HEK293 (cell line): Measurements from ENCODE around the gene PPIC.
A peak's percentile ranks its signal among the peaks of the same experiment; 100 is the strongest.

Source experiments
- CTCF ChIA-PET: fragments of 350-600 bp; formaldehyde crosslinking; extraction: SDS; loops from one replicate; lab custom pipeline; 2021; ENCODE audit warnings: antibody characterized with exemption; lab: Yijun Ruan, JAX
- POLR2A ChIA-PET: fragments of 300-600 bp; formaldehyde crosslinking; extraction: SDS; loops from one replicate; lab custom pipeline; 2020; ENCODE audit warnings: antibody characterized with exemption, inconsistent platforms; lab: Yijun Ruan, JAX
- H3K27ac ChIP-seq: fragments of 200-500 bp; sonication (Bioruptor generic); 2 replicates; pipeline ENCODE4 v1.5.1; 2014; ENCODE audit warnings: low read depth, low read length, control low read depth, inconsistent platforms; ENCODE audit errors: extremely low read depth
- H3K36me3 ChIP-seq, 2 experiments: fragments of 200-500 bp in 1 of 2; sonication (Bioruptor generic) in 1 of 2; 1 replicate in 1 of 2; 2 replicates in 1 of 2; pipeline ENCODE4 v1.5.1; 2014 to 2017; ENCODE audit warnings: inconsistent platforms in 2 of 2, low read length in 2 of 2; ENCODE audit not compliant: control insufficient read depth in 2 of 2, insufficient read depth in 1 of 2
- H3K4me1 ChIP-seq: fragments of 200-500 bp; sonication (Bioruptor generic); 2 replicates; pipeline ENCODE4 v1.5.1; 2014; ENCODE audit warnings: mild to moderate bottlenecking, low read length, inconsistent platforms; ENCODE audit not compliant: control insufficient read depth, insufficient read depth
- H3K4me3 ChIP-seq: 2 replicates; pipeline ENCODE4 v1.5.1; 2011; ENCODE audit warnings: low read depth, mild to moderate bottlenecking, control low read depth, low read length, moderate library complexity
- H3K9me3 ChIP-seq: fragments of 200-500 bp; sonication (Bioruptor generic); 2 replicates; pipeline ENCODE4 v1.5.1; 2014; ENCODE audit warnings: low read depth, low read length, inconsistent platforms; ENCODE audit not compliant: control insufficient read depth, insufficient read depth
- PRDM1 ChIP-seq: fragments of 450-650 bp; formaldehyde crosslinking; IDR thresholded peaks from 2 replicates; pipeline ENCODE4; 2016; ENCODE audit warnings: missing biosample characterization, missing genetic modification characterization
- ZBTB17 ChIP-seq: fragments of 450-650 bp; formaldehyde crosslinking; IDR thresholded peaks from 2 replicates; pipeline ENCODE4 v1.5.1; 2016; ENCODE audit warnings: missing biosample characterization, missing genetic modification characterization
- ZBTB8A ChIP-seq: fragments of 450-650 bp; formaldehyde crosslinking; IDR thresholded peaks from 2 replicates; pipeline ENCODE4 v1.5.1; 2016; ENCODE audit warnings: missing biosample characterization, missing genetic modification characterization
- ZFP37 ChIP-seq: fragments of 450-650 bp; formaldehyde crosslinking; IDR thresholded peaks from 2 replicates; pipeline ENCODE4 v1.5.1; 2016; ENCODE audit warnings: missing biosample characterization, missing genetic modification characterization
- ZNF311 ChIP-seq: fragments of 450-650 bp; formaldehyde crosslinking; IDR thresholded peaks from 2 replicates; pipeline ENCODE4 v1.5.1; 2017; ENCODE audit warnings: missing biosample characterization, missing genetic modification characterization, borderline replicate concordance
- ZNF354C ChIP-seq: fragments of 450-650 bp; formaldehyde crosslinking; IDR thresholded peaks from 2 replicates; pipeline ENCODE4 v1.5.1; 2016; ENCODE audit warnings: missing biosample characterization, missing genetic modification characterization, low read depth, borderline replicate concordance
- ZNF416 ChIP-seq: fragments of 450-650 bp; formaldehyde crosslinking; IDR thresholded peaks from 2 replicates; pipeline ENCODE4 v1.5.1; 2016; ENCODE audit warnings: missing biosample characterization, missing genetic modification characterization
- ZNF768 ChIP-seq: fragments of 450-650 bp; formaldehyde crosslinking; IDR thresholded peaks from 2 replicates; pipeline ENCODE4 v1.5.1; 2018; ENCODE audit warnings: missing biosample characterization, mild to moderate bottlenecking, missing genetic modification characterization
- ZSCAN16 ChIP-seq: fragments of 450-650 bp; formaldehyde crosslinking; IDR thresholded peaks from 2 replicates; pipeline ENCODE4 v1.5.1; 2016; ENCODE audit warnings: missing biosample characterization, missing genetic modification characterization
- ZSCAN30 ChIP-seq: fragments of 450-650 bp; IDR thresholded peaks from 2 replicates; pipeline ENCODE4 v1.5.1; 2018; ENCODE audit warnings: missing biosample characterization, mild to moderate bottlenecking, missing genetic modification characterization, moderate library complexity
- ZXDB ChIP-seq: fragments of 450-650 bp; formaldehyde crosslinking; IDR thresholded peaks from 2 replicates; pipeline ENCODE4 v1.5.1; 2016; ENCODE audit warnings: missing biosample characterization, missing genetic modification characterization
- TF ChIP-seq, protein P1 (sequence below): fragments of 450-650 bp; formaldehyde crosslinking; IDR thresholded peaks from 2 replicates; pipeline ENCODE4 v1.5.1; 2016; ENCODE audit warnings: missing biosample characterization, missing genetic modification characterization, borderline replicate concordance
- TF ChIP-seq, protein P2 (sequence below): fragments of 450-650 bp; formaldehyde crosslinking; IDR thresholded peaks from 2 replicates; pipeline ENCODE4 v1.5.1; 2016; ENCODE audit warnings: missing biosample characterization, missing genetic modification characterization
- TF ChIP-seq, protein P3 (sequence below): fragments of 450-650 bp; formaldehyde crosslinking; IDR thresholded peaks from 2 replicates; pipeline ENCODE4 v1.5.1; 2017; ENCODE audit warnings: missing biosample characterization, missing genetic modification characterization
- TF ChIP-seq, protein P4 (sequence below): fragments of 450-650 bp; formaldehyde crosslinking; IDR thresholded peaks from 2 replicates; pipeline ENCODE4 v1.5.1; 2016; ENCODE audit warnings: missing biosample characterization, missing genetic modification characterization
- TF ChIP-seq, protein P5 (sequence below): fragments of 450-650 bp; formaldehyde crosslinking; IDR thresholded peaks from 2 replicates; pipeline ENCODE4 v1.5.1; 2017; ENCODE audit warnings: missing biosample characterization, missing genetic modification characterization
- TF ChIP-seq, protein P6 (sequence below): fragments of 450-650 bp; formaldehyde crosslinking; IDR thresholded peaks from 2 replicates; pipeline ENCODE4 v1.5.1; 2016; ENCODE audit warnings: missing biosample characterization, missing genetic modification characterization
- TF ChIP-seq, protein P7 (sequence below): fragments of 450-650 bp; formaldehyde crosslinking; IDR thresholded peaks from 2 replicates; pipeline ENCODE4 v1.5.1; 2016; ENCODE audit warnings: missing biosample characterization, missing genetic modification characterization

The PPIC gene

DNA sequence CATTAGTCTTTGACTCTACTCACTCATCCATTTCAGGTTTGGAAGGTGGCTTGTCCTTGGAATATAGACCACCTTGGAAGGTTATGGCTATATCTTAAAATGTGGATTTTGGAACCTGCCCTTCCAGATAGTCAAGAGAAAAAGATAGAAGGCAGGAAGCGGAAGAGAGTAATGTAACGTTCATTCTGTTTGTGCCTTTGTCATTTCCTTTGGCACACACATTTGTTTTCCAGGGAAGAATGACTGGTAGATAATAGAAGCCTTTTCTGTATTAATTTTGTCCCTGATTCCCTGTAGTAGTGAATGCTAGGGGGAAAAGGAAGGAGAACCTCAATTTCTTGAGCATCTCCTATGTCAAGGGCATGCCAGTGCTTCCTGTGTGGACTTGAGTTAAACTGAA, 54.7 kb downstream of the PPIC start (continued):
- TF ChIP-seq, protein P1, sequence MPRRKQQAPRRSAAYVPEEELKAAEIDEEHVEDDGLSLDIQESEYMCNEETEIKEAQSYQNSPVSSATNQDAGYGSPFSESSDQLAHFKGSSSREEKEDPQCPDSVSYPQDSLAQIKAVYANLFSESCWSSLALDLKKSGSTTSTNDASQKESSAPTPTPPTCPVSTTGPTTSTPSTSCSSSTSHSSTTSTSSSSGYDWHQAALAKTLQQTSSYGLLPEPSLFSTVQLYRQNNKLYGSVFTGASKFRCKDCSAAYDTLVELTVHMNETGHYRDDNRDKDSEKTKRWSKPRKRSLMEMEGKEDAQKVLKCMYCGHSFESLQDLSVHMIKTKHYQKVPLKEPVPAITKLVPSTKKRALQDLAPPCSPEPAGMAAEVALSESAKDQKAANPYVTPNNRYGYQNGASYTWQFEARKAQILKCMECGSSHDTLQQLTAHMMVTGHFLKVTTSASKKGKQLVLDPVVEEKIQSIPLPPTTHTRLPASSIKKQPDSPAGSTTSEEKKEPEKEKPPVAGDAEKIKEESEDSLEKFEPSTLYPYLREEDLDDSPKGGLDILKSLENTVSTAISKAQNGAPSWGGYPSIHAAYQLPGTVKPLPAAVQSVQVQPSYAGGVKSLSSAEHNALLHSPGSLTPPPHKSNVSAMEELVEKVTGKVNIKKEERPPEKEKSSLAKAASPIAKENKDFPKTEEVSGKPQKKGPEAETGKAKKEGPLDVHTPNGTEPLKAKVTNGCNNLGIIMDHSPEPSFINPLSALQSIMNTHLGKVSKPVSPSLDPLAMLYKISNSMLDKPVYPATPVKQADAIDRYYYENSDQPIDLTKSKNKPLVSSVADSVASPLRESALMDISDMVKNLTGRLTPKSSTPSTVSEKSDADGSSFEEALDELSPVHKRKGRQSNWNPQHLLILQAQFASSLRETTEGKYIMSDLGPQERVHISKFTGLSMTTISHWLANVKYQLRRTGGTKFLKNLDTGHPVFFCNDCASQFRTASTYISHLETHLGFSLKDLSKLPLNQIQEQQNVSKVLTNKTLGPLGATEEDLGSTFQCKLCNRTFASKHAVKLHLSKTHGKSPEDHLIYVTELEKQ (tag by site-specific recombination), result no peak
- TF ChIP-seq ZNF416 (tag by site-specific recombination) (no peak), ZNF768 (tag by site-specific recombination) (no peak), ZNF311 (no peak), ZNF354C (no peak)
- TF ChIP-seq, protein P2, sequence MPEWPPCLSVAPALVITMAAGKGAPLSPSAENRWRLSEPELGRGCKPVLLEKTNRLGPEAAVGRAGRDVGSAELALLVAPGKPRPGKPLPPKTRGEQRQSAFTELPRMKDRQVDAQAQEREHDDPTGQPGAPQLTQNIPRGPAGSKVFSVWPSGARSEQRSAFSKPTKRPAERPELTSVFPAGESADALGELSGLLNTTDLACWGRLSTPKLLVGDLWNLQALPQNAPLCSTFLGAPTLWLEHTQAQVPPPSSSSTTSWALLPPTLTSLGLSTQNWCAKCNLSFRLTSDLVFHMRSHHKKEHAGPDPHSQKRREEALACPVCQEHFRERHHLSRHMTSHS (tag by site-specific recombination), result no peak
- TF ChIP-seq, all 188 proteins: peak for 0

DNA sequence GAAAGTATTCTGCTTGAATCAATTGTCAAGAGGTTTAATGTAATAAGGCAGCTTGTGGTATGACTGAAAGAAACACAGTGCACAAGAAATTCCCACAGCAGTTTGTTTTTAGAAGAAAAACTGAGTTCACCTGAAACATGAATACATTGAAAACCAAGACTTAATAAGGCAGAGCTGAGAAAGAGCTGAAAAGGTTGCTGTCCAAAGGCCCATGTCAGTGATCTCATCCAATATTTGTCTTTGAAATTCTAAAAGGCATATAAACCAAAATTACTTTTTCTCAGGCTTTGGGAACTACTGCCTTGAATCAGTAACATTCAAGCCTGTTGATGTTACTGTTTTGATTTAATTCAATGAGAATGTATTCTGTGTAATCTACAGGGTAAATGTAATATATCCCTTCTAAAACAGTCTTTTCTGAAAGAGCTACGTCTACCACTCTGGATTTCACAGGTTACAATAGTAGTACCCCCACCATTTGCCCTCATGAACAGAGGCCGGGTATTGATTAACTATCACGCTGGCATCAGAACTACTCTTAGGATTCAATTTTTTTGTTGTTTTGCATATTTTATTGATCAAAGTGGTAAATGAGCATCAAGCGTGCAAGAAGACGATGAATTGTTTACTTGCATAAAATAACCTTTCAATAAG, 57.8 kb downstream of the PPIC start:
- no peaks in the 10 kb centered on the region for H3K36me3 ChIP-seq
- ChIA-PET POLR2A (interaction anchor here (0.6 kb wide), 1 partner anchor 23 kb away, joined by 5 read pairs; no protein-coding TSS in a partner anchor), CTCF (interaction anchor here (1.0 kb wide), 1 partner anchor 27 kb away, joined by 5 read pairs; no protein-coding TSS in a partner anchor)
- H3K9me3 ChIP-seq, result no peaks in the 10 kb centered on the region
- TF ChIP-seq, protein P3, sequence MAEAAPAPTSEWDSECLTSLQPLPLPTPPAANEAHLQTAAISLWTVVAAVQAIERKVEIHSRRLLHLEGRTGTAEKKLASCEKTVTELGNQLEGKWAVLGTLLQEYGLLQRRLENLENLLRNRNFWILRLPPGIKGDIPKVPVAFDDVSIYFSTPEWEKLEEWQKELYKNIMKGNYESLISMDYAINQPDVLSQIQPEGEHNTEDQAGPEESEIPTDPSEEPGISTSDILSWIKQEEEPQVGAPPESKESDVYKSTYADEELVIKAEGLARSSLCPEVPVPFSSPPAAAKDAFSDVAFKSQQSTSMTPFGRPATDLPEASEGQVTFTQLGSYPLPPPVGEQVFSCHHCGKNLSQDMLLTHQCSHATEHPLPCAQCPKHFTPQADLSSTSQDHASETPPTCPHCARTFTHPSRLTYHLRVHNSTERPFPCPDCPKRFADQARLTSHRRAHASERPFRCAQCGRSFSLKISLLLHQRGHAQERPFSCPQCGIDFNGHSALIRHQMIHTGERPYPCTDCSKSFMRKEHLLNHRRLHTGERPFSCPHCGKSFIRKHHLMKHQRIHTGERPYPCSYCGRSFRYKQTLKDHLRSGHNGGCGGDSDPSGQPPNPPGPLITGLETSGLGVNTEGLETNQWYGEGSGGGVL (tag by site-specific recombination), result no peak
- TF ChIP-seq, protein P4, sequence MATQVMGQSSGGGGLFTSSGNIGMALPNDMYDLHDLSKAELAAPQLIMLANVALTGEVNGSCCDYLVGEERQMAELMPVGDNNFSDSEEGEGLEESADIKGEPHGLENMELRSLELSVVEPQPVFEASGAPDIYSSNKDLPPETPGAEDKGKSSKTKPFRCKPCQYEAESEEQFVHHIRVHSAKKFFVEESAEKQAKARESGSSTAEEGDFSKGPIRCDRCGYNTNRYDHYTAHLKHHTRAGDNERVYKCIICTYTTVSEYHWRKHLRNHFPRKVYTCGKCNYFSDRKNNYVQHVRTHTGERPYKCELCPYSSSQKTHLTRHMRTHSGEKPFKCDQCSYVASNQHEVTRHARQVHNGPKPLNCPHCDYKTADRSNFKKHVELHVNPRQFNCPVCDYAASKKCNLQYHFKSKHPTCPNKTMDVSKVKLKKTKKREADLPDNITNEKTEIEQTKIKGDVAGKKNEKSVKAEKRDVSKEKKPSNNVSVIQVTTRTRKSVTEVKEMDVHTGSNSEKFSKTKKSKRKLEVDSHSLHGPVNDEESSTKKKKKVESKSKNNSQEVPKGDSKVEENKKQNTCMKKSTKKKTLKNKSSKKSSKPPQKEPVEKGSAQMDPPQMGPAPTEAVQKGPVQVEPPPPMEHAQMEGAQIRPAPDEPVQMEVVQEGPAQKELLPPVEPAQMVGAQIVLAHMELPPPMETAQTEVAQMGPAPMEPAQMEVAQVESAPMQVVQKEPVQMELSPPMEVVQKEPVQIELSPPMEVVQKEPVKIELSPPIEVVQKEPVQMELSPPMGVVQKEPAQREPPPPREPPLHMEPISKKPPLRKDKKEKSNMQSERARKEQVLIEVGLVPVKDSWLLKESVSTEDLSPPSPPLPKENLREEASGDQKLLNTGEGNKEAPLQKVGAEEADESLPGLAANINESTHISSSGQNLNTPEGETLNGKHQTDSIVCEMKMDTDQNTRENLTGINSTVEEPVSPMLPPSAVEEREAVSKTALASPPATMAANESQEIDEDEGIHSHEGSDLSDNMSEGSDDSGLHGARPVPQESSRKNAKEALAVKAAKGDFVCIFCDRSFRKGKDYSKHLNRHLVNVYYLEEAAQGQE (tag by site-specific recombination), result peak; percentile 51; the same call in 1 of the 2 replicates
- TF ChIP-seq, protein P5, sequence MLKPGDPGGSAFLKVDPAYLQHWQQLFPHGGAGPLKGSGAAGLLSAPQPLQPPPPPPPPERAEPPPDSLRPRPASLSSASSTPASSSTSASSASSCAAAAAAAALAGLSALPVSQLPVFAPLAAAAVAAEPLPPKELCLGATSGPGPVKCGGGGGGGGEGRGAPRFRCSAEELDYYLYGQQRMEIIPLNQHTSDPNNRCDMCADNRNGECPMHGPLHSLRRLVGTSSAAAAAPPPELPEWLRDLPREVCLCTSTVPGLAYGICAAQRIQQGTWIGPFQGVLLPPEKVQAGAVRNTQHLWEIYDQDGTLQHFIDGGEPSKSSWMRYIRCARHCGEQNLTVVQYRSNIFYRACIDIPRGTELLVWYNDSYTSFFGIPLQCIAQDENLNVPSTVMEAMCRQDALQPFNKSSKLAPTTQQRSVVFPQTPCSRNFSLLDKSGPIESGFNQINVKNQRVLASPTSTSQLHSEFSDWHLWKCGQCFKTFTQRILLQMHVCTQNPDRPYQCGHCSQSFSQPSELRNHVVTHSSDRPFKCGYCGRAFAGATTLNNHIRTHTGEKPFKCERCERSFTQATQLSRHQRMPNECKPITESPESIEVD, result peak; percentile 65
- H3K4me3 ChIP-seq, result no peak overlapping the region
- no peak overlapping the region for H3K27ac ChIP-seq
- peaks cover 11% of the 10 kb centered on the region for H3K4me1 ChIP-seq

DNA sequence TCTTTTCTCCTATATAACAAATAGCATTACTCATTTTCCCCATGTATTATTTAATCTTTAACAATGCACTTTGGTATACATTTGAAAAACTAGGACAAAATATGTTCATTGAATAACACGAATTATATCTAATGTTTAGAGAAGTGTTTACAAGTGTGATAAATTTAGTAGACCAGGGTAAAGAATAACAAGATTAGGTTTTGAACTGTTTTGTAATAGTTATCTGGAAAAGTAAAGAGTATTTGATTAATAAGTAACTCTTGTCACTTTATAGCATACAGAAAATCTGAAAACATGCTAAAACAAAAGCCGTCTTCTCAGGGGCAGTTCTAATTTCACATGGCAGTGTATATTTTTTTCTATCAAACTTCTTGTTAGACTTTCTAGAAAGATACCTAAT, 58.5 kb downstream of the PPIC start:
- no peak overlapping the region for H3K4me3 ChIP-seq
- ChIA-PET CTCF (interaction anchor here (1.0 kb wide), 1 partner anchor 26 kb away, joined by 5 read pairs; no protein-coding TSS in a partner anchor), POLR2A (no interaction called here)
- no peak overlapping the region for H3K27ac ChIP-seq
- H3K4me1 ChIP-seq, result peaks cover 11% of the 10 kb centered on the region
- no peaks in the 10 kb centered on the region for H3K36me3 ChIP-seq
- no peaks in the 10 kb centered on the region for H3K9me3 ChIP-seq
- TF ChIP-seq PRDM1 (tag by site-specific recombination) (no peak), ZSCAN30 (no peak), ZBTB8A (no peak), ZBTB17 (tag by site-specific recombination) (no peak), ZSCAN16 (tag by site-specific recombination) (no peak), ZFP37 (tag by site-specific recombination) (no peak), ZXDB (tag by site-specific recombination) (no peak)
- TF ChIP-seq, protein P6, sequence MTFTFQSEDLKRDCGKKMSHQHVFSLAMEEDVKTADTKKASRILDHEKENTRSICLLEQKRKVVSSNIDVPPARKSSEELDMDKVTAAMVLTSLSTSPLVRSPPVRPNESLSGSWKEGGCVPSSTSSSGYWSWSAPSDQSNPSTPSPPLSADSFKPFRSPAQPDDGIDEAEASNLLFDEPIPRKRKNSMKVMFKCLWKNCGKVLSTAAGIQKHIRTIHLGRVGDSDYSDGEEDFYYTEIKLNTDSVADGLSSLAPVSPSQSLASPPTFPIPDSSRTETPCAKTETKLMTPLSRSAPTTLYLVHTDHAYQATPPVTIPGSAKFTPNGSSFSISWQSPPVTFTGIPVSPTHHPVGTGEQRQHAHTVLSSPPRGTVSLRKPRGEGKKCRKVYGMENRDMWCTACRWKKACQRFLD, result no peak
- TF ChIP-seq, protein P7, sequence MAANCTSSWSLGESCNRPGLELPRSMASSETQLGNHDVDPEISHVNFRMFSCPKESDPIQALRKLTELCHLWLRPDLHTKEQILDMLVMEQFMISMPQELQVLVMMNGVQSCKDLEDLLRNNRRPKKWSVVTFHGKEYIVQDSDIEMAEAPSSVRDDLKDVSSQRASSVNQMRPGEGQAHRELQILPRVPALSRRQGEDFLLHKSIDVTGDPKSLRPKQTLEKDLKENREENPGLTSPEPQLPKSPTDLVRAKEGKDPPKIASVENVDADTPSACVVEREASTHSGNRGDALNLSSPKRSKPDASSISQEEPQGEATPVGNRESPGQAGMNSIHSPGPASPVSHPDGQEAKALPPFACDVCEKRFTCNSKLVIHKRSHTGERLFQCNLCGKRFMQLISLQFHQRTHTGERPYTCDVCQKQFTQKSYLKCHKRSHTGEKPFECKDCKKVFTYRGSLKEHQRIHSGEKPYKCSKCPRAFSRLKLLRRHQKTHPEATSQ (tag by site-specific recombination), result no peak
